NCI-H2227 (cell line): ENCODE results near the gene TUBB3.
"Not testable (repeated sequence)": the region's sequence is repeated elsewhere in the genome, so short reads cannot be mapped to it uniquely, and the experiment has no call there.

Experiments
- DNase-seq: peaks from one replicate; lab custom pipeline; 2025; ENCODE audit not compliant: unreplicated experiment; lab: John Stamatoyannopoulos, UW

Gene TUBB3

GRCh38 chr16:89962754-89963498, 39.8 kb downstream of the TUBB3 start:
- no peak for DNase-seq

- no peak for DNase-seq
Observed at GRCh38 chr16:89964201-89964600, 41.1 kb downstream of the TUBB3 start.

- no peak for DNase-seq
Observed at GRCh38 chr16:89965447-89966225, 42.5 kb downstream of the TUBB3 start.

- DNase-seq = no peak
Observed at GRCh38 chr16:89966756-89967155, 43.6 kb downstream of the TUBB3 start.

GRCh38 chr16:89967436-89967835, 44.3 kb downstream of the TUBB3 start:
- not testable (repeated sequence) for DNase-seq

GRCh38 chr16:89968074-89968473, 44.9 kb downstream of the TUBB3 start:
- DNase-seq = not testable (repeated sequence)

- no peak for DNase-seq
Observed at GRCh38 chr16:89969741-89970410, 46.7 kb downstream of the TUBB3 start.

GRCh38 chr16:89971495-89972243, 48.5 kb downstream of the TUBB3 start:
- DNase-seq = peak; percentile 35

- peak; percentile 93 for DNase-seq
Observed at GRCh38 chr16:89972244-89973234, 49.4 kb downstream of the TUBB3 start.

GRCh38 chr16:89973235-89973634, 50.1 kb downstream of the TUBB3 start:
- no peak for DNase-seq

- DNase-seq = no peak
Observed at GRCh38 chr16:89973654-89974335, 50.7 kb downstream of the TUBB3 start.

GRCh38 chr16:89974870-89975269, 51.7 kb downstream of the TUBB3 start:
- no peak for DNase-seq

- no peak for DNase-seq
Observed at GRCh38 chr16:89981414-89981813, 58.3 kb downstream of the TUBB3 start.

- no peak for DNase-seq
Observed at GRCh38 chr16:89982318-89982717, 59.2 kb downstream of the TUBB3 start.

- DNase-seq = no peak
Observed at GRCh38 chr16:89983536-89983935, 60.4 kb downstream of the TUBB3 start.

GRCh38 chr16:89984216-89984615, 61.1 kb downstream of the TUBB3 start:
- no peak for DNase-seq

- no peak for DNase-seq
Observed at GRCh38 chr16:89985219-89985618, 62.1 kb downstream of the TUBB3 start.
